Measurements from ENCODE around the gene MUC12.
"Not testable (repeated sequence)": the region's sequence is repeated elsewhere in the genome, so short reads cannot be mapped to it uniquely, and the experiment has no call there.

Gene MUC12, protein sequence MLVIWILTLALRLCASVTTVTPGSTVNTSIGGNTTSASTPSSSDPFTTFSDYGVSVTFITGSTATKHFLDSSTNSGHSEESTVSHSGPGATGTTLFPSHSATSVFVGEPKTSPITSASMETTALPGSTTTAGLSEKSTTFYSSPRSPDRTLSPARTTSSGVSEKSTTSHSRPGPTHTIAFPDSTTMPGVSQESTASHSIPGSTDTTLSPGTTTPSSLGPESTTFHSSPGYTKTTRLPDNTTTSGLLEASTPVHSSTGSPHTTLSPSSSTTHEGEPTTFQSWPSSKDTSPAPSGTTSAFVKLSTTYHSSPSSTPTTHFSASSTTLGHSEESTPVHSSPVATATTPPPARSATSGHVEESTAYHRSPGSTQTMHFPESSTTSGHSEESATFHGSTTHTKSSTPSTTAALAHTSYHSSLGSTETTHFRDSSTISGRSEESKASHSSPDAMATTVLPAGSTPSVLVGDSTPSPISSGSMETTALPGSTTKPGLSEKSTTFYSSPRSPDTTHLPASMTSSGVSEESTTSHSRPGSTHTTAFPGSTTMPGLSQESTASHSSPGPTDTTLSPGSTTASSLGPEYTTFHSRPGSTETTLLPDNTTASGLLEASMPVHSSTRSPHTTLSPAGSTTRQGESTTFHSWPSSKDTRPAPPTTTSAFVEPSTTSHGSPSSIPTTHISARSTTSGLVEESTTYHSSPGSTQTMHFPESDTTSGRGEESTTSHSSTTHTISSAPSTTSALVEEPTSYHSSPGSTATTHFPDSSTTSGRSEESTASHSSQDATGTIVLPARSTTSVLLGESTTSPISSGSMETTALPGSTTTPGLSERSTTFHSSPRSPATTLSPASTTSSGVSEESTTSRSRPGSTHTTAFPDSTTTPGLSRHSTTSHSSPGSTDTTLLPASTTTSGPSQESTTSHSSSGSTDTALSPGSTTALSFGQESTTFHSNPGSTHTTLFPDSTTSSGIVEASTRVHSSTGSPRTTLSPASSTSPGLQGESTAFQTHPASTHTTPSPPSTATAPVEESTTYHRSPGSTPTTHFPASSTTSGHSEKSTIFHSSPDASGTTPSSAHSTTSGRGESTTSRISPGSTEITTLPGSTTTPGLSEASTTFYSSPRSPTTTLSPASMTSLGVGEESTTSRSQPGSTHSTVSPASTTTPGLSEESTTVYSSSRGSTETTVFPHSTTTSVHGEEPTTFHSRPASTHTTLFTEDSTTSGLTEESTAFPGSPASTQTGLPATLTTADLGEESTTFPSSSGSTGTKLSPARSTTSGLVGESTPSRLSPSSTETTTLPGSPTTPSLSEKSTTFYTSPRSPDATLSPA (N-terminal part only)

GRCh38 chr7:100969066-100969615 is at the start of gene MUC12:
Gene MUC12 (plus strand): TSS chr7:100969565. CDS start chr7:100969623, 58 bp downstream.
- no peak for DNase-seq

- DNase-seq, result not testable (repeated sequence)
Measured at GRCh38 chr7:100919779-100920437, 49.5 kb upstream of the MUC12 start.

- DNase-seq, result no peak
Measured at GRCh38 chr7:100921039-100921438, 48.3 kb upstream of the MUC12 start.

GRCh38 chr7:100923616-100924015 is 45.7 kb upstream of the MUC12 start:
- not testable (repeated sequence) for DNase-seq

GRCh38 chr7:100929808-100930174 is 39.6 kb upstream of the MUC12 start:
- DNase-seq, result no peak

DNA sequence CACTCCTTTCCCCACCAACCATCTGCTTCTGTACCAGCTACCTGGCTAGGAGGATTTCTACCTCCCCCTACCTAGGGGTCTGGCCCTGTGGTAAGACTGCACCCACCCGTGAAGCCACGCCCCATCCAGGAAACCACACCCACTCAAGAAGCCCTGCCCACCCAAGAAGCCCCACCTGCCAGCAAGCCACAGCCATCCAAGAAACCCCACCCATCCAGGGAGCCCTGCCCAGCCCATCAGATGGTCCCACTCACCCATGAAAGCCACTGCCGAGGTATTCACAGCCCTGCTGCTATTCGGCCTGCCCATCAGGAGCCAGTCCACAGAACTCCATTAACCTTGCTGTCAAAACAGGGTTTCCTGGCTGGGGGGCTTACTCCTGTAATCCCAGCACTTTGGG is 35.6 kb upstream of the MUC12 start:
- no peak for DNase-seq

DNA sequence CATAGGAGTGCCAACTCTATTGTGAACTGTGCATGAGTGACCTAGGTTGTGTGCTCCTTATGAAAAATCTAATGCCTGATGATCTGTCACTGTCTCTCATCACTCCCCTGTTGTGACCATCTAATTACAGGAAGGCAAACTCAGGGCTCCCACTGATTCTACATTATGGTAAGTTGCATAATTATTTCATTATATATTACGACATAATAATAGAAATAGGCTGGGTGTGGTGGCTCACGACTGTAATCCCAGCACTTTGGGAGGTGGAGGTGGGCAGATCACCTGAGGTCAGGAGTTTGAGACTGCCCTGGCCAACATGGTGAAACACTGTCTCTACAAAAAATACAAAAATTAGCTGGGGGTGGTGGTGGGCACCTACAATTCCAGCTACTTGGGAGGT is 34.0 kb upstream of the MUC12 start:
- DNase-seq, result not testable (repeated sequence)

DNA sequence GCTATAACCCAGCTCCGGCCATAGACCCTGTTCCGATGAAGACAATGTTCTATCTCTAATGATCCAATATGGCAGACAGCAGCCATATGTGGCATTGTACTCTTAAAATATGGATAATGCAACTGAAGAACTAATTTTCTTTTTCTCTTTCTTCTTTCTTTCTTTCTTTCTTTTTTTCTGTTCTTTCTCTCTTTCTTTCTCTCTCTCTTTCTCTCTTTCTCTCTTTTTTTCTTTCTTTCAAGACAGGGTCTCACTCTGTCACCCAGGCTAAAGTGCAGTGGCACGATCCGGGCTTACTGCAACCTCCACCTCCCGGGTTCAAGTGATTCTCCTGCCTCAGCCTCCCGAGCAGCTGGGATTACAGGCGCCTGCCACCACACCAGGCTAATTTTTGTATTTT is 33.2 kb upstream of the MUC12 start:
- not testable (repeated sequence) for DNase-seq

DNA sequence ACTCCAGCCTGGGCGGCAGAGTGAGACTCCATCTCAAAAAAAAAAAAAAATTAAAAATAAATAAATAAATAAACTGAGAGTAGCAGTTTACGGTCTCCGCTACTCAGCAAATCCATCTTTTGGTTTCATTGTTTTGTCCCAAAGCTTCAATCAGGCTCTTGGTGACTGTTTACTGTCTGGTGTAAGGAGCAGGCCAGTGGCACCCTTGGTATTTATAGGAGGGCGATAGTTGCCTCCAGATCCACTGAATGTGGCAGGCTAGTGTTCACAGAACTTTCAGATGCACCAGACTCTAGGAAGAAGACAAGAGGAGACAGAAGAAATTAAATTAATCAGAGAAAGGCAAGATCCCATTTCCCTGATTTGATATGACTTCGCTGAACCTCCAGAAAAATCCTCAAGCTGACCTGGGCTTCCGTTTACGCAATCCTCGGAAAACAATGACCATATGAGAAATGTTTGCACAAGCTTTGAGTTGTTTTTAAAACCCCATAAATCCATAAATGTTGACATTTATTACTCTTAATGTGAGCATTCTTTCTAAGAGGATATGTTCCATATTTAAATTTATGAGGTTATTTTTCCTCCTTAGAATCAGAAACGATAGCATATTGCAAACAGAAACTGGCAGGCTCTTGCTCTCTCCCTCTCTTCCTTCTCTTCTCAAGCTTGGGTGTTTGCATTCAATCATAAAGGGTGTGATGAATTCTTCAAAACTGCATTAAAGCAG is 27.2 kb upstream of the MUC12 start:
- no peak for DNase-seq

- no peak for DNase-seq
Measured at GRCh38 chr7:100943693-100944092, 25.7 kb upstream of the MUC12 start.

DNA sequence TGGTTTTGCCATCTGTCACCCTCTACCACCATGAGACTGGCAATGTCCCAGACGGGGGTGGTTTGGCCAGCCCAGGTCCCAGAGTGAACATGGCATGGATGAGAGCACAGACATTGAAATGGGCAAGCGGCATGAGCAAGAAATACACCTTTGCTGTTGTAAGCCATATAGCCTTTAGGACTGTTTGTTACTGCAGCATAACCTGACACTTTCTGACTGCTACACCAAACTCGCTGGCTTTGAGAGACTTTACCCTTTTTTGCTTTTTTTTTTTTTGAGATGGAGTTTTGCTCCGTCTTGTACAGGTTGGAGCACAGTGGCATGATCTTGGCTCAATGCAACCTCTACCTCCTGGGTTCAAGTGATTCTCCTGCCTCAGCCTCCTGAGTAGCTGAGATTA is 25.2 kb upstream of the MUC12 start:
- no peak for DNase-seq

- DNase-seq, result no peak
Measured at GRCh38 chr7:100946111-100946510, 23.3 kb upstream of the MUC12 start.

GRCh38 chr7:100946766-100947365 is 22.5 kb upstream of the MUC12 start:
- DNase-seq, result no peak

DNA sequence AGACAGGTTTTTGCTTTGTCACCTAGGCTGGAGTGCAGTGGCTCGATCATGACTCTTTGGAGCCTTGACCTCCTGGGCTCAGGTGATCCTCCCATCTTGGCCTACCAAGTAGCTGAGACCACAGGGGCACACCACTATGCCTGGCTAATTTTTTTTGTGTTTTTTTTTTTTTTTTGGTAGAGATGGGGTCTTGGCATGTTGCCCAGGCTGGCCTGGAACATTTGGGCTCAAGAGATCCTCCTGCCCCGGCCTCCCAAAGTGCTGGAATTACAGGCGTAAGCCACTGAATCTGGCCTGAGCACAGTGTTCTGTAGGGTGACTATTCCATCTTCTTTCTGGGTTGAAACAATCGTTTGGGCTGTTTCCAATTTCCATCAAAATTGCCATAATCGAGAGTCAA is 21.6 kb upstream of the MUC12 start:
- no peak for DNase-seq

DNA sequence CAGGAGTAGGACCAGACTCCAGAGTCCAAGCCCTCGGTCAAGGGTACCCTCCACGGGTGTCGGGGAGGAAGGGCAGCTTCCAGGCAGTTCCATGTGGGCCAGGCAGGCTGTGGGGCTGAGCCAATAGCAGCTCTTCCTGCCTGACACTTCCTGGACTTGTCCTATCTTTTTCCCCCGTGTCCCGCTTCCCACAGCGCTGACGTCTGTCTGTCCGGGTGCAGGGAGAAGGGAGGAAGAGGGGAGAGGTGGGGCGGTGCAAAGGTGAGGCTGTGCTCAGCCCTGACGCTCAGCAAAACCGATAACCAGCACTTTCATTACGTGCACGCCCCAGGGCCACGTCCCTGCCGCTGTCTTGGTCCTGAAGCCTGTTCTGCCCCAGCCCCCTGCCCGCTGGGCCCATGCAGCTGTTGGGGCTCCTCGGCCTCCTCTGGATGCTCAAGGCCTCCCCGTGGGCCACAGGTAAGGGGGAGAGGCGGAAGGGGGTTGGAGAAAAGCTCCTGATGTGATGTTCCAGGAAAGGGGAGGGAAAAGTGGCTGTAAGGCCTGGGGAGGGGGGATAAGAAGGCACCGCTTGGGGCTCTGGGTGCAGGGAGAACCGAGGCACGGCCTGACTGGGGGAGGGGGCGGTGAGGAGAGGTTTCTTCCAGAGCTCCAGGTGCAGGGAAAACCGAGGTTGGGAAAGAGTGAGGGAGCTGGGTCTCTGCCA is 20.0 kb upstream of the MUC12 start, which contains the start of gene MUC3A:
Gene MUC3A (plus strand): TSS at position 308 of the 706 bp plus-strand sequence. CDS start 91 bp downstream, at position 399.
- DNase-seq, result no peak

DNA sequence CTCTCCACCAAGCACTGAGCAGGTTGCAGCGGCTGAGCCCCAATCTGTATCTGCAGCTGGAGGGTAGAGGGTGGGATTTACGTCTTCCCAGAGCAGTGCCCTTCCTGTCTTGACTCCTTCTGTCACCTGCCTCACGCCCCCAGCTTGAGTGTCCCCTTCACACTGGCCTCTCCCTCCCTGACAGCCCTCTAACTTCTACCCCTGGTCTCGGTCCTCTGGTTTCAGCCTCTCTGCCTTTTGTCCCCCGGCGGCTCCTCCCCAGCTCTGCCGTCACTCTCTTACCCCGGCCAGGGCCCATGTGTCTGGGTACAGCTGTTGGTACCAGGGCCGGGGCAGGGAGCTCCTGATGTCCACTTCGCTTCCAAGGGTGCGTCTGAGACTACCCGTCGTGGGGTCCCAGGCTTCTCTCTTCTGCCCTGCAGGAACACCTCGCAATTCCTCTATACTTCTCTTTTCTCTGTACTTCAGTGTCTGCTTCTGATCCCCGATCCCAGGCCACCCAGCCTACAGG is 19.4 kb upstream of the MUC12 start:
- DNase-seq, result no peak

DNA sequence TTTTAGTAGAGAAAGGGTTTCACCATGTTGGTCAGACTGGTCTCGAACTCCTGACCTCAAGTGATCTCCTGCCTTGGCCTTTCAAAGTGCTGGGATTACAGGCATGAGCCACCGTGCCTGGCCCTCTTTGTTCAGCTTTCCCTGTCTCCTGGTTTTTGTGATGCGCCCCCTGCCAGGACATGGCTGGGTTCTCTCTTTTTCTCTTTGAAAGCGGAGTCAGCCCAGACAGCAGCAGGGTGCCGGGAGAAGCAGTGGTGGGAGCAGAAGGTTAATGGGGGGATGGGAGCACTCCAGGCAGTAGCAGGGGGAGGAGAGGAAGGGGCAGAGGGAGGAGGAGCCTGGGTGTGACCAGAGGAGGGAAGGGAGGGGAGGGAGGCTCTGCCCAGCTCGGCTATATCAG is 18.2 kb upstream of the MUC12 start:
- no peak for DNase-seq

DNA sequence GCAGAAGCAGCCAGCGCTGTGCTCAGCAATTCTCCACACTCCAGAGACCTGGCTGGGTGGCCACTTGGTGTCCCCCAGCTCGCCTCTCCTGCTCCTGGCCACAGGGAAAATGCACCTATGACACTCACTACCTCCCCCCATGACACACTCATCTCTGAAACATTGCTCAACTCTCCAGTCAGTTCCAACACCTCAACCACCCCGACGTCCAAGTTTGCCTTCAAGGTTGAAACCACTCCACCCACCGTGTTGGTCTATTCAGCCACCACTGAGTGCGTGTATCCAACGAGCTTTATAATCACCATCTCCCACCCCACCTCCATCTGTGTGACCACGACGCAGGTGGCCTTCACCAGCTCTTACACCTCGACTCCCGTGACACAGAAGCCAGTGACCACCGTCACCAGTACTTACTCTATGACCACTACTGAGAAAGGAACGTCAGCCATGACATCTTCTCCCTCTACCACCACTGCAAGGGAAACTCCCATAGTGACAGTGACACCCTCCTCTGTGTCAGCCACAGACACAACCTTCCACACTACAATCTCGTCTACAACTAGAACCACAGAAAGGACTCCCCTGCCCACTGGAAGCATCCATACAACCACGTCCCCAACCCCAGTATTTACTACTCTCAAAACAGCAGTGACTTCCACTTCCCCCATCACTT is 17.3 kb upstream of the MUC12 start:
- peak; percentile 27 for DNase-seq

- no peak for DNase-seq
Measured at GRCh38 chr7:100952641-100953040, 16.7 kb upstream of the MUC12 start.

Data from activated CD4-positive, alpha-beta T cell treated with anti-CD3 and anti-CD28 coated beads for 48 hours (primary cell).